GM10266 (cell line): ENCODE data around the gene PLEKHG4B.

ENCODE experiments used
- DNase-seq: peaks from one replicate; pipeline ENCODE4 v3.0.0; 2012; ENCODE audit errors: extremely low spot score
- CTCF ChIP-seq: IDR thresholded peaks from 2 replicates; pipeline ENCODE4 v1.5.1; 2012; ENCODE audit warnings: mild to moderate bottlenecking, low read depth; ENCODE audit not compliant: control insufficient read depth, insufficient read depth; ENCODE audit errors: missing control alignments

PLEKHG4B gene

GRCh38 chr5:198516-199196, 106.7 kb downstream of the PLEKHG4B start:
- no peak for TF ChIP-seq CTCF
- DNase-seq = no peak

- no peak for TF ChIP-seq CTCF
- DNase-seq = no peak
These were observed 107.4 kb downstream of the PLEKHG4B start for GRCh38 chr5:199197-199949.

GRCh38 chr5:199950-200645, 108.1 kb downstream of the PLEKHG4B start:
- TF ChIP-seq CTCF = no peak
- no peak for DNase-seq

GRCh38 chr5:200985-201384, 109.0 kb downstream of the PLEKHG4B start:
- no peak for TF ChIP-seq CTCF
- no peak for DNase-seq

- no peak for TF ChIP-seq CTCF
- DNase-seq = no peak
These were observed 109.7 kb downstream of the PLEKHG4B start for GRCh38 chr5:201672-202071.

- no peak for TF ChIP-seq CTCF
- no peak for DNase-seq
These were observed 111.4 kb downstream of the PLEKHG4B start for GRCh38 chr5:203246-203930.

- TF ChIP-seq CTCF = no peak
- DNase-seq = no peak
These were observed 112.0 kb downstream of the PLEKHG4B start for GRCh38 chr5:204001-204400.
